ENCODE data around the gene TNFRSF6B. TPM values are rescaled to one million over a fixed set of nuclear protein-coding genes. Genes with fewer than 3 reads are reported as not detected.
A peak's percentile ranks its signal among the peaks of the same experiment; 100 is the strongest.

The TNFRSF6B gene
- total and polyA plus RNA-seq, 8 donors, result 0.31 to 31.0 (median 2.1) TPM

- no peak for TF ChIP-seq CTCF (IDR thresholded peaks at IDR 0.05)
- Histone ChIP-seq H3K27ac (peak overlapping the region in 3 of 4 donors; percentile 71 to 94 (median 88)), H3K9me3 (no peaks in the 10 kb centered on the region), H3K4me3 (peak overlapping the region in 2 of 4 donors; percentile 58 to 63), H3K27me3 (no peaks in the 10 kb centered on the region), H3K4me1 (peaks cover 15 to 27% (median 15%) of the 10 kb centered on the region in 3 donors), H3K36me3 (peaks cover 0 to 25% (median 6%) of the 10 kb centered on the region in 3 donors)
- 25 to 30% methylated on average over 38 to 43 of the region's 43 CpGs for WGBS, 2 donors
- ATAC-seq (peak in 1 of 4 donors; percentile 8), DNase-seq (peak; percentile 45 to 88 (median 58)), FAIRE-seq (no peak)
- intact Hi-C loops (cut with DNase I), result no loop called here
These were observed 41.7 kb downstream of the TNFRSF6B start for GRCh38 chr20:63737945-63738686.

GRCh38 chr20:63738687-63739129 is 42.3 kb downstream of the TNFRSF6B start:
- TF ChIP-seq CTCF (IDR thresholded peaks at IDR 0.05), result no peak
- H3K36me3 ChIP-seq, result peaks cover 0 to 27% (median 6%) of the 10 kb centered on the region in 3 donors
- WGBS, 2 donors, result 10 to 12% methylated on average over 26 of the region's 26 CpGs
- H3K4me3 ChIP-seq, result peak overlapping the region; percentile 35 to 63 (median 48)
- intact Hi-C loops (cut with DNase I), result no loop called here
- FAIRE-seq (no peak), ATAC-seq (peak; percentile 59 to 62 (median 62)), DNase-seq (peak; percentile 78 to 95 (median 84))
- peaks cover 15 to 27% (median 15%) of the 10 kb centered on the region in 3 donors for H3K4me1 ChIP-seq
- no peaks in the 10 kb centered on the region for H3K9me3 ChIP-seq
- no peaks in the 10 kb centered on the region for H3K27me3 ChIP-seq
- peak overlapping the region; percentile 71 to 94 (median 91) for H3K27ac ChIP-seq

GRCh38 chr20:63739130-63740069 is 42.9 kb downstream of the TNFRSF6B start, which contains the start of gene SLC2A4RG:
Gene SLC2A4RG (plus strand): TSS chr20:63739776. CDS start chr20:63739913, 137 bp downstream.
- intact Hi-C loops (cut with DNase I), result no loop called here
- Histone ChIP-seq H3K4me1 (peaks cover 15 to 27% (median 15%) of the 10 kb centered on the region in 3 donors), H3K27ac (peak within 1 kb of the TSS; percentile 88 to 95 (median 91)), H3K4me3 (peak within 1 kb of the TSS; percentile 35 to 64 (median 60)), H3K36me3 (peaks cover 0 to 24% (median 6%) of the 10 kb centered on the region in 3 donors), H3K9me3 (no peaks in the 10 kb centered on the region), H3K27me3 (no peaks in the 10 kb centered on the region)
- ATAC-seq, result peak; percentile 60 to 70 (median 66)
- 0 to 1% methylated on average over 57 to 136 of the region's 136 CpGs for WGBS, 2 donors
- no peak for TF ChIP-seq CTCF (IDR thresholded peaks at IDR 0.05)
- no peak for FAIRE-seq
- peak; percentile 78 to 94 (median 86) for DNase-seq

- ATAC-seq (peak; percentile 1 to 13 (median 3)), FAIRE-seq (no peak), DNase-seq (peak in 5 of 6 donors; percentile 46 to 80 (median 71))
- H3K4me3 ChIP-seq, result peak overlapping the region; percentile 30 to 64 (median 56)
- peaks cover 0 to 17% (median 6%) of the 10 kb centered on the region in 3 donors for H3K36me3 ChIP-seq
- peaks cover 15 to 27% (median 15%) of the 10 kb centered on the region in 3 donors for H3K4me1 ChIP-seq
- no peak for TF ChIP-seq CTCF (IDR thresholded peaks at IDR 0.05)
- intact Hi-C loops (cut with DNase I), result no loop called here
- H3K9me3 ChIP-seq, result no peaks in the 10 kb centered on the region
- no peaks in the 10 kb centered on the region for H3K27me3 ChIP-seq
- WGBS, 2 donors, result 0 to 1% methylated on average over 22 to 79 of the region's 80 CpGs
- peak overlapping the region; percentile 87 to 95 (median 90) for H3K27ac ChIP-seq
These were observed 43.7 kb downstream of the TNFRSF6B start for GRCh38 chr20:63740070-63740626.

Data from pancreas (tissue), 10 donors.